Measurements from ENCODE around the gene CEACAM3. TPM values are rescaled to one million over a fixed set of nuclear protein-coding genes. Genes with fewer than 3 reads are reported as not detected.

CEACAM3 gene
- total and polyA plus RNA-seq, 9 of the 15 experiments (the other 6 are each of a cell fraction or from before 2014, with no cell fraction given) = not detected

GRCh38 chr19:41859618-41860418 is 63.4 kb downstream of the CEACAM3 start, which contains the start of gene RPS19 (continued):
- peak; percentile 68 for TF ChIP-seq NR2C2 (CRISPR knock-in tag; IDR thresholded peaks at IDR 0.05)
- peak; percentile 99 for TF ChIP-seq NR2C2 (tag; IDR thresholded peaks at IDR 0.05)
- peak; percentile 89 for TF ChIP-seq POLR2H (tag; IDR thresholded peaks at IDR 0.05; ENCODE audit: low read depth)
- peak; percentile 86; the same call in 1 of the 2 replicates for TF ChIP-seq HBP1 (CRISPR knock-in tag; IDR thresholded peaks at IDR 0.05)
- TF ChIP-seq SIN3A (IDR thresholded peaks at IDR 0.05; ENCODE audit: borderline replicate concordance in 2 of 2, control insufficient read depth in 1 of 2, low read depth in 2 of 2, low read length in 2 of 2) = peak; percentile 91 to 92
- TF ChIP-seq PKNOX1 (IDR thresholded peaks at IDR 0.05) = peak; percentile 89
- TF ChIP-seq VEZF1 (CRISPR knock-in tag; IDR thresholded peaks at IDR 0.05) = peak; percentile 86
- no peak for TF ChIP-seq USF1 (CRISPR knock-in tag; IDR thresholded peaks at IDR 0.05)
- TF ChIP-seq RBM22 (IDR thresholded peaks at IDR 0.05; ENCODE audit: low read depth, low read length, poor library complexity, severe bottlenecking) = no peak
- 0 out of 2 replicates have a peak, but pooled peaks have one; percentile 61 for TF ChIP-seq CBX5 (IDR thresholded peaks at IDR 0.05; ENCODE audit: borderline replicate concordance, low read depth)
- peak; percentile 43 for TF ChIP-seq CCNT2 (IDR thresholded peaks at IDR 0.05; ENCODE audit: borderline replicate concordance, extremely low read depth, insufficient read length, low read depth, low read length)
- no peak for TF ChIP-seq ZNF23 (CRISPR knock-in tag; IDR thresholded peaks at IDR 0.05)
- TF ChIP-seq SP1 (CRISPR knock-in tag; IDR thresholded peaks at IDR 0.05) = peak; percentile 100

Measured in K562 (cell line).